OCI-LY7 (cell line): ENCODE data around the gene C1orf159.

ENCODE experiments used
- CTCF ChIP-seq: fragments of 200-600 bp; sonication (generic); conservative IDR thresholded peaks from 2 replicates; pipeline ENCODE4 v1.5.1; 2014; ENCODE audit warnings: mild to moderate bottlenecking, antibody characterized with exemption, low read length, moderate library complexity, mixed read lengths
- EZH2phosphoT487 ChIP-seq: fragments of 200-600 bp; sonication (generic); IDR thresholded peaks from 2 replicates; pipeline ENCODE4 v1.6.1; 2018; ENCODE audit warnings: low read depth, borderline replicate concordance, mild to moderate bottlenecking, mixed run types, antibody characterized with exemption, low read length, moderate library complexity, mixed read lengths

GRCh38 chr1:1089731-1090423 lies 26.0 kb downstream of the C1orf159 start:
- TF ChIP-seq CTCF = no peak
- TF ChIP-seq EZH2phosphoT487 = no peak
